Smooth muscle cell (in vitro differentiated cells): ENCODE results near the gene FBXO10. TPM values are rescaled to one million over a fixed set of nuclear protein-coding genes. Genes with fewer than 3 reads are reported as not detected.

Experiments
- DNase-seq: peaks from one replicate; lab custom pipeline; 2025; ENCODE audit not compliant: unreplicated experiment; lab: John Stamatoyannopoulos, UW
- H2AFZ ChIP-seq: fragments of 200-600 bp; sonication (generic); 2 replicates; pipeline ENCODE4 v1.6.0; 2016; ENCODE audit warnings: antibody characterized with exemption, low read depth, mild to moderate bottlenecking
- H3F3A ChIP-seq: fragments of 200-600 bp; sonication (generic); 2 replicates; pipeline ENCODE4 v1.6.0; 2017; ENCODE audit warnings: antibody characterized with exemption, low read depth
- H3K27ac ChIP-seq: fragments of 200-600 bp; sonication (generic); 2 replicates; pipeline ENCODE4 v1.5.1; 2016; ENCODE audit warnings: low read depth, mild to moderate bottlenecking
- H3K27me3 ChIP-seq: fragments of 200-600 bp; sonication (generic); 2 replicates; pipeline ENCODE4 v1.6.1; 2016; ENCODE audit warnings: low read depth, mild to moderate bottlenecking
- H3K36me3 ChIP-seq: fragments of 200-600 bp; sonication (generic); 2 replicates; pipeline ENCODE4 v1.5.1; 2016; ENCODE audit warnings: low read depth
- H3K4me1 ChIP-seq: fragments of 200-600 bp; sonication (generic); 2 replicates; pipeline ENCODE4 v1.5.1; 2016; ENCODE audit warnings: low read depth
- H3K4me2 ChIP-seq: fragments of 200-600 bp; sonication (generic); 2 replicates; pipeline ENCODE4 v1.6.0; 2016; ENCODE audit warnings: mild to moderate bottlenecking
- H3K4me3 ChIP-seq: fragments of 200-600 bp; sonication (generic); 2 replicates; pipeline ENCODE4 v1.5.1; 2016; ENCODE audit warnings: mild to moderate bottlenecking
- H3K79me2 ChIP-seq: fragments of 200-600 bp; sonication (generic); 2 replicates; pipeline ENCODE4 v1.6.0; 2016; ENCODE audit warnings: low read depth, mild to moderate bottlenecking
- H3K9ac ChIP-seq: fragments of 200-600 bp; sonication (generic); 2 replicates; pipeline ENCODE4 v1.6.0; 2016; ENCODE audit warnings: low read depth
- H3K9me3 ChIP-seq: fragments of 200-600 bp; sonication (generic); replicated peaks from 2 replicates; pipeline ENCODE4 v1.5.1; 2016; ENCODE audit warnings: low read depth
- H4K20me1 ChIP-seq: fragments of 200-600 bp; sonication (generic); 2 replicates; pipeline ENCODE4 v1.6.0; 2016; ENCODE audit warnings: low read depth
- WGBS: methylation state at CpG from one replicate; pipeline ENCODE4 v1.1.7; 2016; ENCODE audit warnings: low lambda C conversion rate; 5-methylcytosine and 5-hydroxymethylcytosine counted together
- polyA plus RNA-seq: library from polyadenylated mRNA; unstranded; fragments of >200 nt; fragmentation: Nextera tagmentation; extraction: Ambion mirVana; gene quantifications from 2 replicates; pipeline ENCODE4 v1.2.1, GENCODE V29; 2016
- total RNA-seq: library from RNA; depleted of rRNA; stranded (reverse); fragments of >200 nt; gene quantifications from 2 replicates; pipeline ENCODE4 v1.2.3, GENCODE V29; 2014
- TF ChIP-seq, protein P1 (sequence below): fragments of 200-600 bp; sonication (generic); IDR thresholded peaks from 2 replicates; pipeline ENCODE4 v1.5.1; 2017; ENCODE audit warnings: borderline replicate concordance, mild to moderate bottlenecking, antibody characterized with exemption; ENCODE audit not compliant: insufficient read depth, poor library complexity, severe bottlenecking

The FBXO10 gene
- total and polyA plus RNA-seq, 2 experiments from 2014 or later = 3.5 to 7.0 TPM

DNA sequence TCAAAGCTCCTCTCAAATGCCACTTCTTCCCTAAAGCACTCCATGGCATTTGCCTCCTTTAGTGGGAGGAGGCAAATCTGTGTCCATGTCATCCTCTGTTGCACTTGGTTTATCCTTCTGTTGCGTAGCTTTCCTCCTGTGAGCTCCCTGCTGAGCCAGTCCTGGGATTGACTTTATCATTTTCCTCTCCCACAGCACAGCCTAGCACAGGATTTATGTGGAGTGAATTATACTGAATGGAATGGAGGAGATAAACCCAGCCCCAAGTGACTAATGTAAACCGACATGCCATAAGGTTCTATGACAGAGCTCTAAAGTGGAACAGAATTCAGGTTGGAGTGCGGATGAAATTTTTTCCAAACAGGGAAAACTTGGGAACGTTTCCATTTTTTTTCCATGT, 42.6 kb upstream of the FBXO10 start:
- peak overlapping the region; percentile 90 for H3K27ac ChIP-seq
- H3K9me3 ChIP-seq = no peaks in the 10 kb centered on the region
- DNase-seq = no peak
- H3K4me3 ChIP-seq = no peak overlapping the region
- peaks cover 12% of the 10 kb centered on the region for H3F3A ChIP-seq
- H3K36me3 ChIP-seq = no peaks in the 10 kb centered on the region
- peaks cover 35% of the 10 kb centered on the region for H3K4me1 ChIP-seq
- H2AFZ ChIP-seq = no peak overlapping the region
- 21% methylated on average over 4 of the region's 4 CpGs for WGBS
- no peaks in the 10 kb centered on the region for H3K79me2 ChIP-seq
- H3K9ac ChIP-seq = peak overlapping the region; percentile 39
- no peaks in the 10 kb centered on the region for H4K20me1 ChIP-seq
- H3K4me2 ChIP-seq = peak overlapping the region; percentile 71
- H3K27me3 ChIP-seq = no peaks in the 10 kb centered on the region
- TF ChIP-seq, protein P1, sequence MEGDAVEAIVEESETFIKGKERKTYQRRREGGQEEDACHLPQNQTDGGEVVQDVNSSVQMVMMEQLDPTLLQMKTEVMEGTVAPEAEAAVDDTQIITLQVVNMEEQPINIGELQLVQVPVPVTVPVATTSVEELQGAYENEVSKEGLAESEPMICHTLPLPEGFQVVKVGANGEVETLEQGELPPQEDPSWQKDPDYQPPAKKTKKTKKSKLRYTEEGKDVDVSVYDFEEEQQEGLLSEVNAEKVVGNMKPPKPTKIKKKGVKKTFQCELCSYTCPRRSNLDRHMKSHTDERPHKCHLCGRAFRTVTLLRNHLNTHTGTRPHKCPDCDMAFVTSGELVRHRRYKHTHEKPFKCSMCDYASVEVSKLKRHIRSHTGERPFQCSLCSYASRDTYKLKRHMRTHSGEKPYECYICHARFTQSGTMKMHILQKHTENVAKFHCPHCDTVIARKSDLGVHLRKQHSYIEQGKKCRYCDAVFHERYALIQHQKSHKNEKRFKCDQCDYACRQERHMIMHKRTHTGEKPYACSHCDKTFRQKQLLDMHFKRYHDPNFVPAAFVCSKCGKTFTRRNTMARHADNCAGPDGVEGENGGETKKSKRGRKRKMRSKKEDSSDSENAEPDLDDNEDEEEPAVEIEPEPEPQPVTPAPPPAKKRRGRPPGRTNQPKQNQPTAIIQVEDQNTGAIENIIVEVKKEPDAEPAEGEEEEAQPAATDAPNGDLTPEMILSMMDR = no peak

DNA sequence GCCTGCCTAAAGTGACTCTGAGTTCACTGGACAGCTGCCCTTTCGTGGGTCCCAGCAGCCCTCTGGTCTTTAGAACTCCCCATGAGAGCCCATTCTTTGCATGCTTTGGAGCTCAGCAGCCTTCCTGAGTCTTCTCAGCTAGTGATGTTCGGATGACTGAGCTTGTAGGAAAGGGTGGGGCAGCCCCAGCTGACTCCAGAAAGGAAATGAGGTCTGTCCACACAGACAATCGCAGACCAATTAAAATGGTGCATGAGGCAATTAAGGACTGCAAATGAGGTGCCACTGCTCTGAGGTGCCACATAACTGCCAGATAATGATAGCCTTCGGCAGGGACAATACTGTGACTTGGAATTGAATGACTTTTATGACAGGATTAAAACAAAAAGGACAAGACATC, 41.7 kb upstream of the FBXO10 start:
- Histone ChIP-seq H2AFZ (peak overlapping the region; percentile 25), H3K9ac (no peak overlapping the region)

DNA sequence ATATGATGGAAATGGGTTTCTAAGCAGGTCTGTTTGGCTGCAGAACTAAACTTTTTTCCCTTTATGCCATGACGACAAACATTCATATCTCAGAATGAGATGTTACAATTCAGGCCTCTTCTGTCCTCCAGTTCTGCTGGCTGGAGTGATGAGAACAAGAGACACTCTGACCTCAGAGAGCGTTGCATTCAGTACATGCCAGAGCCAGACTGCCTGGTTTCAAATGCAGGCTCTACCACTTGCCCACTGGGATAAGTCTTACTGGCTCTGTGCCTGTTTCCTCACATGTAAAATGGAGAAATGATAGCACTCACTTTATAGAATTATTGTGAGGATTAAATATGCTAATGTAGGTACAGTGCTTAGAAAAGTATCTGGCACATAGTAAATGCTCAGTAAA, 41.0 kb upstream of the FBXO10 start:
- H3K9ac ChIP-seq = no peak overlapping the region
- WGBS = 62% methylated on average over 2 of the region's 2 CpGs
- peaks cover 12% of the 10 kb centered on the region for H3F3A ChIP-seq
- H3K9me3 ChIP-seq = no peaks in the 10 kb centered on the region
- no peak overlapping the region for H3K4me3 ChIP-seq
- no peak for DNase-seq
- H2AFZ ChIP-seq = no peak overlapping the region
- H3K36me3 ChIP-seq = no peaks in the 10 kb centered on the region
- peak overlapping the region; percentile 90 for H3K27ac ChIP-seq
- no peaks in the 10 kb centered on the region for H4K20me1 ChIP-seq
- H3K4me2 ChIP-seq = no peak overlapping the region
- TF ChIP-seq, protein P1 = no peak
- H3K27me3 ChIP-seq = peaks cover 4% of the 10 kb centered on the region
- no peaks in the 10 kb centered on the region for H3K79me2 ChIP-seq
- H3K4me1 ChIP-seq = peaks cover 35% of the 10 kb centered on the region

More for the DNA sequence above, 41.7 kb upstream of the FBXO10 start:
- no peak overlapping the region for H3K4me3 ChIP-seq
- no peaks in the 10 kb centered on the region for H3K9me3 ChIP-seq
- TF ChIP-seq, protein P1 = no peak
- H3K4me2 ChIP-seq = peak overlapping the region; percentile 69
- H3F3A ChIP-seq = peaks cover 12% of the 10 kb centered on the region
- no peaks in the 10 kb centered on the region for H4K20me1 ChIP-seq
- no peak for DNase-seq
- 28% methylated on average over 4 of the region's 4 CpGs for WGBS
- peaks cover 35% of the 10 kb centered on the region for H3K4me1 ChIP-seq
- peak overlapping the region; percentile 90 for H3K27ac ChIP-seq
- H3K79me2 ChIP-seq = no peaks in the 10 kb centered on the region
- H3K27me3 ChIP-seq = peaks cover under 1% of the 10 kb centered on the region
- H3K36me3 ChIP-seq = no peaks in the 10 kb centered on the region

DNA sequence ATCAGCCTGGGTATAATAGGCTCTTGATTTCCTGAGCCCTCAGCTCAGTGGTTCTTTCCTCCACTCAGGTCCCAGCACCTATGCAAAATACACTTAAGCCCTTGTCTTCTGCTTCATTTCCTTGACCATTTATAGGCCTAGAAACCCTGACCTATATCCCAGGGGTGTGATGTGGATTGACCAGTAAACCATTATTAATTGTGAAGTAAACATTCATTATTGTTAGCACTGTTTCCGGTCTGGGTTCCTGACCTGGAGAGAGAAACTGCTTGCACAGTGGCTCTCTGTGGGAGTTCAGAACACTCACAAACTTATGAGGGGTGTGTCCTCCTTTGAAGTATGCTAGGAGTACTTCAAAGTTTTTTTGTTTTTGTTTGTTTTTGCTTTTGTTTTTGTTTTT, 35.8 kb upstream of the FBXO10 start:
- TF ChIP-seq, protein P1 = no peak
- Histone ChIP-seq H3K4me3 (no peak overlapping the region), H3K36me3 (no peaks in the 10 kb centered on the region), H3K4me1 (no peaks in the 10 kb centered on the region), H3K9me3 (no peaks in the 10 kb centered on the region), H2AFZ (no peak overlapping the region), H3K27me3 (peaks cover 18% of the 10 kb centered on the region), H3K79me2 (no peaks in the 10 kb centered on the region), H3F3A (no peaks in the 10 kb centered on the region), H3K9ac (no peak overlapping the region), H3K4me2 (no peak overlapping the region), H4K20me1 (no peaks in the 10 kb centered on the region), H3K27ac (no peak overlapping the region)
- WGBS = 92% methylated on average over 1 of the region's 1 CpG
- no peak for DNase-seq
